Measurements from ENCODE around the gene MCM5.

MCM5 gene

DNA sequence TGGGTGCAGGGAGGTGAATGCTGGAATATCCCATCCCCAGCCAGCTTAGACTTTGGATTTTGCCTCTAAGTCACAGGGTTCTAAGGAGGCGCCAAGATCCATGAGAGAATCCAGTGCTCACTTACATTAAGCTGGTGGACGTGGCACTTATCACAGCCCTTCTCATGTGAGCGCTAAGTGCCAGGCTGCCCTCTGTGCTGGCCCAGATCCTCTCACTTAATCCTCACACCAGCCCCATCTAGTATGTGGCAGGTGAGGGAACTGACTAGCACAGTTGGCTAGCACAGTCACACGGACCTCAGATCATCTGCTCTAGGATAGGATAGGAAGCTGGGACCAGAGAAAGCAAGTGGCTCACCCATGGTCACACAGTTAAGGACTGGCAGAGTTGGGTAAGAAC, 15.4 kb upstream of the MCM5 start:
- TF ChIP-seq, protein P1, sequence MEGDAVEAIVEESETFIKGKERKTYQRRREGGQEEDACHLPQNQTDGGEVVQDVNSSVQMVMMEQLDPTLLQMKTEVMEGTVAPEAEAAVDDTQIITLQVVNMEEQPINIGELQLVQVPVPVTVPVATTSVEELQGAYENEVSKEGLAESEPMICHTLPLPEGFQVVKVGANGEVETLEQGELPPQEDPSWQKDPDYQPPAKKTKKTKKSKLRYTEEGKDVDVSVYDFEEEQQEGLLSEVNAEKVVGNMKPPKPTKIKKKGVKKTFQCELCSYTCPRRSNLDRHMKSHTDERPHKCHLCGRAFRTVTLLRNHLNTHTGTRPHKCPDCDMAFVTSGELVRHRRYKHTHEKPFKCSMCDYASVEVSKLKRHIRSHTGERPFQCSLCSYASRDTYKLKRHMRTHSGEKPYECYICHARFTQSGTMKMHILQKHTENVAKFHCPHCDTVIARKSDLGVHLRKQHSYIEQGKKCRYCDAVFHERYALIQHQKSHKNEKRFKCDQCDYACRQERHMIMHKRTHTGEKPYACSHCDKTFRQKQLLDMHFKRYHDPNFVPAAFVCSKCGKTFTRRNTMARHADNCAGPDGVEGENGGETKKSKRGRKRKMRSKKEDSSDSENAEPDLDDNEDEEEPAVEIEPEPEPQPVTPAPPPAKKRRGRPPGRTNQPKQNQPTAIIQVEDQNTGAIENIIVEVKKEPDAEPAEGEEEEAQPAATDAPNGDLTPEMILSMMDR (conservative IDR thresholded peaks at IDR 0.05; ENCODE audit: low read depth, low read length) = no peak
- H3K4me3 ChIP-seq (ENCODE audit: low read length) = no peak overlapping the region
- peak; percentile 55 for DNase-seq (ENCODE audit: low read depth)

DNA sequence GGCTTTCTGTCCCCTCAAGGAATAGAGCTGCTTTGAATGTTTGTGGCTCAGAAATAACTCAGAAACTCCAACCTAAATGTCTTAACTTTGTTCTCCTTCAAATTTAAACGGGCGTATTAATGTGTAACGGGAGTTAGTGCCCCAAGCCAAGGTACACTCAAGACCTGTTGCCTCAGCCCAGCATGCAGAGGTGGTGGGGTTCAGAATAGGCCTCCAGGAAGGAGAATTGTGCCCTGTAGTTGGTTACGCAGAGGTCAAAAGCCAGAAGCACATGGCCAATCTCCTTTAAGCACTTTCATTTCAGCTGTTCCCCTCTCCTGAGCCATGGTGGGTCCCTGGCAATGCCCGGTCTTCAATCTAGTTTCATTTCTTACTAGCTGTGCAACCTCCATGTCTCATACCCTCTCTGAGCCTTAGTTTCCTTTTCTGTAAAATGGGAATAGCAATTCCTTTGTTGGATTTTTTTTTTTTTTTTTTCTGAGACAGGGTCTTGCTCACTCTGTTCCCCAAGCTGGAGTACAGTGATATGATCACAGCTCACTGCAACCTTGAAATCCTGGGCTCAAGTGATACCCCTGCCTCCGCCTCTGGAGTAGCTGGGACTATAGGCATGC, 14.9 kb upstream of the MCM5 start:
- no peak for DNase-seq (ENCODE audit: low read depth)
- TF ChIP-seq, protein P1 (conservative IDR thresholded peaks at IDR 0.05; ENCODE audit: low read depth, low read length) = no peak
- no peak overlapping the region for H3K4me3 ChIP-seq (ENCODE audit: low read length)

DNA sequence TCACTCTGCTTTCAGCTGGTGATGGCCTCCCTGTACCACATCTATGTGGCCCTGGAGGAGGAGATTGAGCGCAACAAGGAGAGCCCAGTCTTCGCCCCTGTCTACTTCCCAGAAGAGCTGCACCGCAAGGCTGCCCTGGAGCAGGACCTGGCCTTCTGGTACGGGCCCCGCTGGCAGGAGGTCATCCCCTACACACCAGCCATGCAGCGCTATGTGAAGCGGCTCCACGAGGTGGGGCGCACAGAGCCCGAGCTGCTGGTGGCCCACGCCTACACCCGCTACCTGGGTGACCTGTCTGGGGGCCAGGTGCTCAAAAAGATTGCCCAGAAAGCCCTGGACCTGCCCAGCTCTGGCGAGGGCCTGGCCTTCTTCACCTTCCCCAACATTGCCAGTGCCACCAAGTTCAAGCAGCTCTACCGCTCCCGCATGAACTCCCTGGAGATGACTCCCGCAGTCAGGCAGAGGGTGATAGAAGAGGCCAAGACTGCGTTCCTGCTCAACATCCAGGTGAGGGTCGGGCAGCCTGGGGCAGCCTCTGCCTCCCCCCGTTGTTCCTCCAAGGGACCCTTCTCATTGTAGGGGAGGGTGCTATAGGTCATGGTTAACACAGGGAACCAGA, 13.2 kb upstream of the MCM5 start:
- TF ChIP-seq, protein P1 (conservative IDR thresholded peaks at IDR 0.05; ENCODE audit: low read depth, low read length) = no peak
- no peak overlapping the region for H3K4me3 ChIP-seq (ENCODE audit: low read length)
- DNase-seq (ENCODE audit: low read depth) = no peak

DNA sequence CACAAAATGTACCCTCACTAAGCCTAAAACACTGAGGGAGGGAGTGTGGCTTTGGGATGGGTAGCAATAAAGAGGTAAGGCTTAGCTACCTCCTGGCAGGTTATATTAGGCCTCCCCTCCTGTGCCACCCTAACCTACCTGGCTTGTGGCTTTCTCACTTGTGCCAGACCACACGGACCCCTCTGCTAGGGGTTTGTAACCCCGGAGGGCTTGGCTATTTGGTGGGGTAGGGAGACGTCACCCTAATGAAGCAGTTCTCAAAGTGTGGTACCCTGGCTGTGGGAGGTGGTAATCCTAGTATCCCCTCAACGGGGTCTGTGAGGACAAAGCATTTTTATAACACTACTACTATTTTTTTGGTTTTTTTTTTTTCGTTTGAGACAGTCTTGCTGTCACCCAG, 9.0 kb upstream of the MCM5 start:
- H3K4me3 ChIP-seq (ENCODE audit: low read length) = no peak overlapping the region
- DNase-seq (ENCODE audit: low read depth) = no peak
- TF ChIP-seq, protein P1 (conservative IDR thresholded peaks at IDR 0.05; ENCODE audit: low read depth, low read length) = no peak

DNA sequence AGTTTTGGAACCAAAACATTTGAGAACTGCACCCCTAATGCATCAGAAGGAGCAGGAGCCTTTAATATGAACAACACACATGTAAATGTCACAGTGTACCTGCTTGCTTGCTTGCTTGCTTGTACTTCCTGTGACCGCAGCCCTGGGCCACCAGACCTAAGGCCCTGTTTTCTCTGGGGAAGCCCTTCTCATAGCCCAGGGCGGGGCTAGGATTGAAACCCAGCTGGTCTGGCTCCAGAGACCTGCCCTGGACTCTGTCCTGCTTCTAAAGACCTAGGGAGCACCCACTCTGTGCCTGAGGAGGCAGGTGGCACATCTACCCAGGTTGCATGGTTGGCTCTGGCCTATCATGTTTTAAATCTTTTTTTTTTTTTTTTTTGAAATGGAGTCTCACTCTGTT, 7.6 kb upstream of the MCM5 start:
- no peak overlapping the region for H3K4me3 ChIP-seq (ENCODE audit: low read length)
- no peak for DNase-seq (ENCODE audit: low read depth)
- TF ChIP-seq, protein P1 (conservative IDR thresholded peaks at IDR 0.05; ENCODE audit: low read depth, low read length) = no peak

DNA sequence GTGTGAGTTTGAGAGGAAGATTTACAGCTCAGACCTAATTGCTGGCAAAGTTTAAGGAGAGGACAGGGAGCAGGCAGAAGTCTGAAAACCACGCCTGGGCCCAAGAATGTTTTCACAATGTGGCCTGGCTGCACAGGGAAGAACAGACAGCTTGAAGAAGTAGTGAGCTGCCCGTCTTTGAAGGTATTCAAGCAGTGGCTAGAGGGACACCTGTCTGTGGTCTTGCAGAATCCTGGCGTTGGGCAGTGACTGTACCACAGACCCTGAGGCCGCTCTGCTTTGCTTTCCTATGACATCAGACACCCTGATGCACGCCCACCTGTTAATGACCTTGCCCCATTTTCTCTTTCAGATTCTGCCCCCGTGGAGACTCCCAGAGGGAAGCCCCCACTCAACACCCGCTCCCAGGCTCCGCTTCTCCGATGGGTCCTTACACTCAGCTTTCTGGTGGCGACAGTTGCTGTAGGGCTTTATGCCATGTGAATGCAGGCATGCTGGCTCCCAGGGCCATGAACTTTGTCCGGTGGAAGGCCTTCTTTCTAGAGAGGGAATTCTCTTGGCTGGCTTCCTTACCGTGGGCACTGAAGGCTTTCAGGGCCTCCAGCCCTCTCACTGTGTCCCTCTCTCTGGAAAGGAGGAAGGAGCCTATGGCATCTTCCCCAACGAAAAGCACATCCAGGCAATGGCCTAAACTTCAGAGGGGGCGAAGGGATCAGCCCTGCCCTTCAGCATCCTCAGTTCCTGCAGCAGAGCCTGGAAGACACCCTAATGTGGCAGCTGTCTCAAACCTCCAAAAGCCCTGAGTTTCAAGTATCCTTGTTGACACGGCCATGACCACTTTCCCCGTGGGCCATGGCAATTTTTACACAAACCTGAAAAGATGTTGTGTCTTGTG, 6.6 kb upstream of the MCM5 start:
- no peak for DNase-seq (ENCODE audit: low read depth)
- no peak overlapping the region for H3K4me3 ChIP-seq (ENCODE audit: low read length)
- TF ChIP-seq, protein P1 (conservative IDR thresholded peaks at IDR 0.05; ENCODE audit: low read depth, low read length) = no peak
